Bronchial epithelial cell (primary cell): ENCODE results near the gene STX4. TPM values are rescaled to one million over a fixed set of nuclear protein-coding genes. Genes with fewer than 3 reads are reported as not detected.

Experiments used
- DNase-seq: peaks from one replicate; pipeline ENCODE4 v3.0.0-alpha.2; 2010; ENCODE audit warnings: low read depth
- FAIRE-seq: peaks from 2 replicates; lab custom pipeline; 2011; peaks lifted over from hg19 to GRCh38; lab: Jason Lieb, UNC
- H3K27me3 ChIP-seq: 2 replicates; pipeline ENCODE4 v1.5.1; 2011; ENCODE audit warnings: low read length; ENCODE audit not compliant: control insufficient read depth, insufficient read depth
- H3K36me3 ChIP-seq: 2 replicates; pipeline ENCODE4 v1.5.1; 2011; ENCODE audit warnings: low read length; ENCODE audit not compliant: control insufficient read depth, insufficient read depth
- H3K4me3 ChIP-seq: 2 replicates; pipeline ENCODE4 v1.5.1; 2011; ENCODE audit warnings: mild to moderate bottlenecking, low read depth, low read length, control low read depth
- total RNA-seq: library from RNA; depleted of rRNA; stranded (reverse); fragments of >200 nt; gene quantifications from 2 replicates; pipeline ENCODE4 v1.2.1, GENCODE V29; 2014
- TF ChIP-seq, protein P1 (sequence below): IDR thresholded peaks from 2 replicates; pipeline ENCODE4 v1.5.1; 2011; ENCODE audit warnings: mild to moderate bottlenecking, moderate library complexity, low read length, control low read depth, inconsistent platforms; ENCODE audit not compliant: insufficient read depth, severe bottlenecking

Gene STX4
- total RNA-seq, 1 donor from 2014 or later = 14.7 TPM

DNA sequence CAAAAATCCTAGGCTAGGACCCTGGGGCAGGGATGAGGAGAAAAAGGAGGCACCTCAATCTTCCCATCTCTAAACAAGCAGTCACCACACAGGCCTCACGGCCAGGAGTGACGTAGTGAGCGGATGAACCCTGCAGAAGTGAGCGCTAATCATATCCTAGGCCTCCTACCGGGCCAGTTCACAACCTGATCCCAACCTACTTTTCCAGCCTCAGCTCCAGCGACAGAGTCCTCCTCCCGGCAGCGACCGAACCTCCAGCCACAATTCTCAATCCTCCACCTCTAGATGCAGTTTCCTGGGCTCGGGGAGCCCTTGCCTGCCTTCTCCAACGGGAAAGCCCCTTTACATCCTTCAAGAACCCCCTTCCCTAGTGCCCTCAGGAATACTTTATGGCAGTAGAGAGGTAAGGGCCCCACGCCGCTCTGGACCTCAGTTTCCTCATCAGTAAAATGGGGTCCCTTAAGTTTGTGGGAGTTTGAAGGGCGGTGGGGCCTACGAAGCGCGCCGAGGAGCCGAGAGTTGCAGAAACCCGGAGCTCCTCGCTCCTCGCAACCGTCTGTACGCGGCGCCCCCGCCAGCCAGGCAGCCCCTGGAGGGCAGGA, 39.3 kb downstream of the STX4 start:
- peak; percentile 41 for DNase-seq
- Histone ChIP-seq H3K4me3 (peak overlapping the region; percentile 96), H3K27me3 (no peaks in the 10 kb centered on the region), H3K36me3 (peaks cover 6% of the 10 kb centered on the region)
- no peak for FAIRE-seq
- TF ChIP-seq, protein P1, sequence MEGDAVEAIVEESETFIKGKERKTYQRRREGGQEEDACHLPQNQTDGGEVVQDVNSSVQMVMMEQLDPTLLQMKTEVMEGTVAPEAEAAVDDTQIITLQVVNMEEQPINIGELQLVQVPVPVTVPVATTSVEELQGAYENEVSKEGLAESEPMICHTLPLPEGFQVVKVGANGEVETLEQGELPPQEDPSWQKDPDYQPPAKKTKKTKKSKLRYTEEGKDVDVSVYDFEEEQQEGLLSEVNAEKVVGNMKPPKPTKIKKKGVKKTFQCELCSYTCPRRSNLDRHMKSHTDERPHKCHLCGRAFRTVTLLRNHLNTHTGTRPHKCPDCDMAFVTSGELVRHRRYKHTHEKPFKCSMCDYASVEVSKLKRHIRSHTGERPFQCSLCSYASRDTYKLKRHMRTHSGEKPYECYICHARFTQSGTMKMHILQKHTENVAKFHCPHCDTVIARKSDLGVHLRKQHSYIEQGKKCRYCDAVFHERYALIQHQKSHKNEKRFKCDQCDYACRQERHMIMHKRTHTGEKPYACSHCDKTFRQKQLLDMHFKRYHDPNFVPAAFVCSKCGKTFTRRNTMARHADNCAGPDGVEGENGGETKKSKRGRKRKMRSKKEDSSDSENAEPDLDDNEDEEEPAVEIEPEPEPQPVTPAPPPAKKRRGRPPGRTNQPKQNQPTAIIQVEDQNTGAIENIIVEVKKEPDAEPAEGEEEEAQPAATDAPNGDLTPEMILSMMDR = peak; percentile 4

DNA sequence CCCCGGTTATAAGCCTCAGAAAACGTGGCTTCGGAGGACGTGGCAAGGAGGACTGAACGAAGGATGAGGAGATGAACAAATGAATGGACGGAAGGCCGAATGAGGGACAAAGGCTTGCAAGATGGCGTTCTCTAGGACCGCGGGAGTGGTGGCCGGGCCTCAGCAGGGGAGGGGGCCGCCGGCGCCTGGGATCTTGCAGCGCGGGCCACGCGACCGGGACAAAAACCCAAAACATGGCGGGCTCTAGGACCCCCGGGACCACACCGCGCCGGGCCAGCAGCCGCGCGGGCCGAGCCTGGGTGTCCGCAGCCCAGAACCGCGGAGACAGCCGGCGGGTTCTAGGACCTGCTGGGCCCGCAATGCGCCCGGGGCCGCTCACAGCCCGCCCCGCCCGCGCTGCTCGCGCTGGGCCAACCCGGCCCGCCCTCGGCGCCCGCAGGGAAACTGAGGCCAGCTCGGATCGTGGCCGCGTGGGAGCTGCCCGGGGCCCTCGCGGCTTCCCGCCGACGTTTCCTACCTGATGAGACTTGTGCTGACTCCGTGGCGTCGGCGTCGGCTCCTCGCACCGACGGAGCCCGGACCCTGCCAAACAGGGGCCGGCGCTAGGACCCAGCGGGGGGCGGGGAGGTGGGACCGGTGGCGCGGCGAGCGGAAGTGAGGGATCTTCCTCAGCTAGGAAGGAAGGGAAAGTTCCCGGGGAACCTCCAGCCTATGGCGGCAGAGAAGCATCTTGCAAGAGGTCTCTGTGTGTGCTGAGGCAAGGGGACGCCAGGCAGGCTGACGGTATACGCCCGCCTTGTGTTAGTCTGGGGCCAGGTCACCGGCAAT, 40.0 kb downstream of the STX4 start:
- FAIRE-seq = no peak
- H3K27me3 ChIP-seq = no peaks in the 10 kb centered on the region
- DNase-seq = peak; percentile 79
- TF ChIP-seq, protein P1 = no peak
- peak overlapping the region; percentile 96 for H3K4me3 ChIP-seq
- peaks cover 12% of the 10 kb centered on the region for H3K36me3 ChIP-seq

DNA sequence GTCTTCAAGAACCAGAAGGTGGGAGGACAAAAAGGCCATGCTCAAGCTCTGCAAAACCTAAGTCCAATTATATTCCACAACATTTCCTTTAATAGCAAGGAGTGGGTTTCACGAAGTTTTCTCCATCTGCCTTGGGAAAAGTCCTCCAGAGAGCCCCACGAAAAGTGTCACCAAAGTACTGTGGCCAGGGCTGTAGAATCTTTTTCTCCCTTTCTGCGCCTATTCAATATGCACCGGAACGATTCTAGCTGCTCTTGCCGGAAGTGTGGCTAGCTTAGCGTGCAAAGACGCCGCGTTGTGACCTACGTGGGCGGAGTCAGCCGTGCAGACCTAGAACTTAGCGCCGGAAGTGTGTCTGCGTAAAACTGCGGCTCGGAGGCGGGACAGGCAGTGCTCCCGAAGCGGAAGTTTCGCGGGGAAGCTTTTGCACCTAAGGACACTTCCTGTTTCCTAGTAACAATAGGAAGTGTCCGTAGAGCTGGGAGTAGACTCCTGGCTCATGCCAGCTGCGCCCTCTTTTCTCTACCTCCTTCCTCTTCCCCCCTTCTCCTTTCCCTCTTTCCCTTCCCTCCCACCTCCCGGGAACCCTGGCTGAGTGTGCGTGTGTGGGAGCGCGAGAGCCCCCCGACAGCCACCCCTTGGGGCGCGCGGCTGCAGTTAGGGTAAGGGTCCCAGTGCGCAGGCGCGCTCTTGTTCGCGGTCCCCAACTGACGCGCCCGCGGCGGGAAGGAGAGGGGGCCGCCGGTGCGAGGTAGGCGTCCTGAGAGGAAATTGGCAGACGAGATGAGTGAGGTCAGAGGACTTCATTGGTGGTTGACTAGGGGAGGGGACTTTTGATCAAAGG, 40.8 kb downstream of the STX4 start, which contains the start of the genes ZNF646 and ZNF668:
TSS of gene ZNF646 (plus strand) at position 453 of the 844 bp plus-strand sequence. CDS start 1,903 bp downstream, outside the sequence.
TSS of gene ZNF668 (minus strand) at position 271 of the 844 bp plus-strand sequence. CDS start 9,781 bp downstream, outside the sequence.
- DNase-seq = peak; percentile 97
- Histone ChIP-seq H3K27me3 (no peaks in the 10 kb centered on the region), H3K36me3 (peaks cover 17% of the 10 kb centered on the region), H3K4me3 (peak within 1 kb of the TSS; percentile 96)
- TF ChIP-seq, protein P1 = no peak
- no peak for FAIRE-seq

DNA sequence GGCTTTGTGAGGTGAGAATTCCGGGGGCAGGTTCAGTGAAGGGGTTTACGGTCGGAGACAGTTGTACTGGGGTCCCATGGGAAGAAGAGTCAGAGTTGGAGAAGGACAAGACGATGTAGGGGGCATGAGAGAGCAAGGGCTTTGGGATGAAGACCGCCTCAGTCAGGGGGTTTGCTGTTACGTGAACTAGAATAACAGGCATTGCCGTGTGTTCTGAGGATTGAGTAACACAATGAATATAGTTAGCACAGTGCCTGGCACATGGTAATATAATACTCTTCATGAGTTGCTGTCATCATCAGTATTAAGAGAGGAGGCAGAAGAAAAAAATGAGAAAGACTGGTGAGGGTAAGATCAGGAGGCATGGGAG, 41.4 kb downstream of the STX4 start:
- TF ChIP-seq, protein P1 = no peak
- Histone ChIP-seq H3K4me3 (peak overlapping the region; percentile 96), H3K27me3 (no peaks in the 10 kb centered on the region), H3K36me3 (peaks cover 20% of the 10 kb centered on the region)
- FAIRE-seq (no peak), DNase-seq (no peak)

DNA sequence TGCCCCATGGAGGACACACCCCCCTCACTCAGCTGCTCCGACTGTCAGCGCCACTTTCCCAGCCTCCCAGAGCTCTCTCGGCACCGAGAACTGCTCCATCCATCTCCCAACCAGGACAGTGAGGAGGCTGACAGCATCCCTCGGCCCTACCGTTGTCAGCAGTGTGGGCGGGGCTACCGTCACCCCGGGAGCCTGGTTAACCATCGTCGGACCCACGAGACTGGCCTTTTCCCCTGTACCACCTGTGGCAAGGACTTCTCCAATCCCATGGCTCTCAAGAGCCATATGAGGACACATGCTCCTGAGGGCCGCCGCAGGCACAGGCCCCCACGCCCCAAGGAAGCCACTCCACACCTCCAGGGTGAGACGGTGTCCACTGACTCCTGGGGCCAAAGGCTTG, 43.0 kb downstream of the STX4 start:
- FAIRE-seq (no peak), DNase-seq (no peak)
- TF ChIP-seq, protein P1 = no peak
- Histone ChIP-seq H3K36me3 (peaks cover 27% of the 10 kb centered on the region), H3K27me3 (no peaks in the 10 kb centered on the region), H3K4me3 (no peak overlapping the region)
